ENCODE data around the gene TMEM179.

Gene TMEM179

GRCh38 chr14:104599446-104599845 lies 5.1 kb downstream of the TMEM179 start:
- Histone ChIP-seq H3K4me3 (ENCODE audit: control insufficient read depth in 1 of 7, extremely low read depth in 1 of 7, insufficient read depth in 4 of 7, low read depth in 2 of 7, low read length in 6 of 7) (no peak overlapping the region), H3K27me3 (replicated peaks in 2 of 5; ENCODE audit: control insufficient read depth in 4 of 5, insufficient read depth in 5 of 5, low read length in 4 of 5) (peaks cover 0 to 51% (median 10%) of the 10 kb centered on the region in 5 experiments), H3K4me1 (ENCODE audit: control extremely low read depth in 1 of 4, control insufficient read depth in 4 of 4, insufficient read depth in 4 of 4, low read length in 3 of 4) (peaks cover 0 to 9% (median 3%) of the 10 kb centered on the region in 4 experiments), H3K36me3 (ENCODE audit: control insufficient read depth in 4 of 4, insufficient read depth in 4 of 4, low read length in 3 of 4) (no peaks in the 10 kb centered on the region), H3K9me3 (ENCODE audit: control extremely low read depth in 1 of 5, control insufficient read depth in 4 of 5, insufficient read depth in 2 of 5, low read depth in 1 of 5, low read length in 4 of 5) (no peaks in the 10 kb centered on the region), H3K27ac (ENCODE audit: insufficient read depth in 1 of 2, low read depth in 1 of 2, low read length in 2 of 2, poor library complexity in 1 of 2, severe bottlenecking in 2 of 2) (no peak overlapping the region)
- CTCF ChIA-PET: no interaction called here
- DNase-seq: no peak
- POLR2A ChIA-PET: no interaction called here
- WGBS (ENCODE audit: insufficient coverage): 94% methylated on average over 6 of the region's 7 CpGs

DNA sequence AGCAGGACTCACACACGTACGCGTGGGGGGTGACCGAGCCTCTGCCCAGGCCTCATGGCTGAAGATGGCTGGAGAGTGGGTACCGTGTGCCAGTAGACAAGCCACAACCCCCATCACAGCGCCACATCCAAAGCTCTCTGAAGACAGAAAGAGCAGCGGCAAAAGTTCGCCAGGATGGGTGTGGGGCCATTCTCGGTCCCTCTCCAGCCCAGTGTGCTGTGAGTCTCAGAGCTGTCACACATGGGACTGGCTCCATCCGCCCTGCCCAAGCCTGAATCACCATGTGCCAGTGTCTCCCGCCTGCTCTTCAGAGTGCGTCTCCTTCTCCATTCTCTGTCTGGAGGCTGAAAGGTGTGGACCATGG lies 5.7 kb downstream of the TMEM179 start:
- WGBS (ENCODE audit: insufficient coverage): 90% methylated on average over 12 of the region's 12 CpGs
- no peak for DNase-seq
- ChIA-PET POLR2A (no interaction called here), CTCF (no interaction called here)
- Histone ChIP-seq H3K4me3 (ENCODE audit: control insufficient read depth in 1 of 7, extremely low read depth in 1 of 7, insufficient read depth in 4 of 7, low read depth in 2 of 7, low read length in 6 of 7) (no peak overlapping the region), H3K27ac (ENCODE audit: insufficient read depth in 1 of 2, low read depth in 1 of 2, low read length in 2 of 2, poor library complexity in 1 of 2, severe bottlenecking in 2 of 2) (no peak overlapping the region), H3K4me1 (ENCODE audit: control extremely low read depth in 1 of 4, control insufficient read depth in 4 of 4, insufficient read depth in 4 of 4, low read length in 3 of 4) (peaks cover 0 to 3% (median 0%) of the 10 kb centered on the region in 4 experiments), H3K27me3 (replicated peaks in 2 of 5; ENCODE audit: control insufficient read depth in 4 of 5, insufficient read depth in 5 of 5, low read length in 4 of 5) (peaks cover 0 to 45% (median 10%) of the 10 kb centered on the region in 5 experiments), H3K9me3 (ENCODE audit: control extremely low read depth in 1 of 5, control insufficient read depth in 4 of 5, insufficient read depth in 2 of 5, low read depth in 1 of 5, low read length in 4 of 5) (no peaks in the 10 kb centered on the region), H3K36me3 (ENCODE audit: control insufficient read depth in 4 of 4, insufficient read depth in 4 of 4, low read length in 3 of 4) (no peaks in the 10 kb centered on the region)

DNA sequence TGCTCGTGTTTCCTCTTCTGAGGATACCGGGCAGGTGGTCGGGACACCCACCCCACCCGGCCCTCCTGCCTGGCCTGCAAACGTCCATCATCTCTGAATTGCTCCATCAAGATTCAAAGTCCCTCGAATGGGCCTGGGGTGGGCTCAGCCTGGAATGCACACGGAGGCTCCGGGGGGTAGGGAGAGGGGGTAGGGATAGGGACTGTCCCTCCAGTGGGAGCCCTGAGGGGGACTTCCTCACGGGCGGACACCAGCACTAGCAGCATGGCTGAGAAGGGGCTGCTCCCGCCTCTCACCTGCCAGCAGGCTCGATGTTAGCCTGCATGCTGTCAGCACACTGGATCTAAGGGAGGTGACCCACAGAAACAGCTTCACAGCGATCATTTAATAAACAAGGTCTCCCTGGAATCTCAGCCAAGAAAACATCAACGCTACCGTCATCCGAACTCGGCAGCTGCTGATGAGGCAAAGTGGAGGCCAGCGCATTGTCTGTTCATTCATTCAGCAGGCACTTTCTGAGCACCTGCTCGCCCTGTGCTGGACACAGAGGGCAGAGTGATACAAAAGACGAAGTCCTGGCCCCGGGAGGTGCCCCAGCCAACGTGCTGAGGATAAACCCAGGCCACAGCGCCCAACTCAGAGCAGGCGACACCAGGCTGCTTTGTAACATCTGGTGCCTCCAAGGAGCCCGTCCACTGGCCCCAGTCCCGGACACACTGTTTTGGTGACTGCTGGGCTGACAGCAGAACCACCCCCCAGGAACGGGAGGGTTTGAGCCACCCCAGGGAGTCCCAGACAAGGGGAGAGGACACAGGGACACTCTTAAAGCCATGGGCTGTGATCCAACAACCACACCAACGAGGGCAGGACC lies 6.3 kb downstream of the TMEM179 start:
- Histone ChIP-seq H3K4me1 (ENCODE audit: control extremely low read depth in 1 of 4, control insufficient read depth in 4 of 4, insufficient read depth in 4 of 4, low read length in 3 of 4) (no peaks in the 10 kb centered on the region), H3K27ac (ENCODE audit: insufficient read depth in 1 of 2, low read depth in 1 of 2, low read length in 2 of 2, poor library complexity in 1 of 2, severe bottlenecking in 2 of 2) (no peak overlapping the region), H3K4me3 (ENCODE audit: control insufficient read depth in 1 of 7, extremely low read depth in 1 of 7, insufficient read depth in 4 of 7, low read depth in 2 of 7, low read length in 6 of 7) (no peak overlapping the region), H3K36me3 (ENCODE audit: control insufficient read depth in 4 of 4, insufficient read depth in 4 of 4, low read length in 3 of 4) (no peaks in the 10 kb centered on the region), H3K27me3 (replicated peaks in 2 of 5; ENCODE audit: control insufficient read depth in 4 of 5, insufficient read depth in 5 of 5, low read length in 4 of 5) (peaks cover 0 to 40% (median 7%) of the 10 kb centered on the region in 5 experiments), H3K9me3 (ENCODE audit: control extremely low read depth in 1 of 5, control insufficient read depth in 4 of 5, insufficient read depth in 2 of 5, low read depth in 1 of 5, low read length in 4 of 5) (no peaks in the 10 kb centered on the region)
- ChIA-PET CTCF (no interaction called here), POLR2A (no interaction called here)
- 86% methylated on average over 25 of the region's 28 CpGs for WGBS (ENCODE audit: insufficient coverage)
- no peak for DNase-seq

- DNase-seq: no peak
- POLR2A ChIA-PET: no interaction called here
- Histone ChIP-seq H3K36me3 (ENCODE audit: control insufficient read depth in 4 of 4, insufficient read depth in 4 of 4, low read length in 3 of 4) (no peaks in the 10 kb centered on the region), H3K9me3 (ENCODE audit: control extremely low read depth in 1 of 5, control insufficient read depth in 4 of 5, insufficient read depth in 2 of 5, low read depth in 1 of 5, low read length in 4 of 5) (no peaks in the 10 kb centered on the region), H3K4me3 (ENCODE audit: control insufficient read depth in 1 of 7, extremely low read depth in 1 of 7, insufficient read depth in 4 of 7, low read depth in 2 of 7, low read length in 6 of 7) (no peak overlapping the region), H3K4me1 (ENCODE audit: control extremely low read depth in 1 of 4, control insufficient read depth in 4 of 4, insufficient read depth in 4 of 4, low read length in 3 of 4) (no peaks in the 10 kb centered on the region), H3K27ac (ENCODE audit: insufficient read depth in 1 of 2, low read depth in 1 of 2, low read length in 2 of 2, poor library complexity in 1 of 2, severe bottlenecking in 2 of 2) (no peak overlapping the region), H3K27me3 (replicated peaks in 2 of 5; ENCODE audit: control insufficient read depth in 4 of 5, insufficient read depth in 5 of 5, low read length in 4 of 5) (peaks cover 0 to 33% (median 5%) of the 10 kb centered on the region in 5 experiments)
- CTCF ChIA-PET: no interaction called here
- 80% methylated on average over 11 of the region's 11 CpGs for WGBS (ENCODE audit: insufficient coverage)
Measured at GRCh38 chr14:104597576-104597975, 7.0 kb downstream of the TMEM179 start.

DNA sequence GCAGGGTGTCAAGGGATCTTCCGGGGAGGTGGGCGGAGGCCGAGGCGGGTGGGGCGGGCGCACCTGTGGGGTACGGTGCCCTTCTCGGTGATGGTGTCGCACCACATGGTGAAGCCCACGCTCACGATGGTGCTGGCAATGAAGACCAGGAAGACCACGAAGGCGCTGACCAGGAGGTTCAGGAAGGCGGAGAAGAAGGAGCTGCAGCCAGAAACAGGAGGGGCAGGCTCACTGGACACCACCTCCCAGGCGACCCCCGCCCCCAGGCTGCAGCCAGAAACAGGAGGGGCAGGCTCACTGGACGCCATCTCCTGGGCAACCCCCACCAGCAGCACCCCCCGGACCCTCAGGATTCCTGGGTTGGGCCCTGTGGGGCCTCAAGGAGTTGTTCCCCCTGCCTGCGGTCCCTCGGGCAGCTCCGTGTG lies 7.6 kb downstream of the TMEM179 start:
- H3K27ac ChIP-seq (ENCODE audit: insufficient read depth in 1 of 2, low read depth in 1 of 2, low read length in 2 of 2, poor library complexity in 1 of 2, severe bottlenecking in 2 of 2): no peak overlapping the region
- DNase-seq: no peak
- no peak overlapping the region for H3K4me3 ChIP-seq (ENCODE audit: control insufficient read depth in 1 of 7, extremely low read depth in 1 of 7, insufficient read depth in 4 of 7, low read depth in 2 of 7, low read length in 6 of 7)
- H3K36me3 ChIP-seq (ENCODE audit: control insufficient read depth in 4 of 4, insufficient read depth in 4 of 4, low read length in 3 of 4): no peaks in the 10 kb centered on the region
- CTCF ChIA-PET: no interaction called here
- H3K4me1 ChIP-seq (ENCODE audit: control extremely low read depth in 1 of 4, control insufficient read depth in 4 of 4, insufficient read depth in 4 of 4, low read length in 3 of 4): no peaks in the 10 kb centered on the region
- no peaks in the 10 kb centered on the region for H3K9me3 ChIP-seq (ENCODE audit: control extremely low read depth in 1 of 5, control insufficient read depth in 4 of 5, insufficient read depth in 2 of 5, low read depth in 1 of 5, low read length in 4 of 5)
- WGBS (ENCODE audit: insufficient coverage): 92% methylated on average over 19 of the region's 21 CpGs
- POLR2A ChIA-PET: no interaction called here
- H3K27me3 ChIP-seq (replicated peaks in 2 of 5; ENCODE audit: control insufficient read depth in 4 of 5, insufficient read depth in 5 of 5, low read length in 4 of 5): peaks cover 0 to 32% (median 2%) of the 10 kb centered on the region in 5 experiments

- POLR2A ChIA-PET: no interaction called here
- H3K27ac ChIP-seq (ENCODE audit: insufficient read depth in 1 of 2, low read depth in 1 of 2, low read length in 2 of 2, poor library complexity in 1 of 2, severe bottlenecking in 2 of 2): no peak overlapping the region
- peaks cover 0 to 28% (median 2%) of the 10 kb centered on the region in 5 experiments for H3K27me3 ChIP-seq (replicated peaks in 2 of 5; ENCODE audit: control insufficient read depth in 4 of 5, insufficient read depth in 5 of 5, low read length in 4 of 5)
- DNase-seq: no peak
- no peaks in the 10 kb centered on the region for H3K36me3 ChIP-seq (ENCODE audit: control insufficient read depth in 4 of 4, insufficient read depth in 4 of 4, low read length in 3 of 4)
- no peaks in the 10 kb centered on the region for H3K4me1 ChIP-seq (ENCODE audit: control extremely low read depth in 1 of 4, control insufficient read depth in 4 of 4, insufficient read depth in 4 of 4, low read length in 3 of 4)
- H3K9me3 ChIP-seq (ENCODE audit: control extremely low read depth in 1 of 5, control insufficient read depth in 4 of 5, insufficient read depth in 2 of 5, low read depth in 1 of 5, low read length in 4 of 5): no peaks in the 10 kb centered on the region
- CTCF ChIA-PET: no interaction called here
- 94% methylated on average over 11 of the region's 11 CpGs for whole genome bisulfite sequencing (ENCODE audit: insufficient coverage)
- H3K4me3 ChIP-seq (ENCODE audit: control insufficient read depth in 1 of 7, extremely low read depth in 1 of 7, insufficient read depth in 4 of 7, low read depth in 2 of 7, low read length in 6 of 7): no peak overlapping the region
Measured at GRCh38 chr14:104596451-104596918, 8.1 kb downstream of the TMEM179 start.

DNA sequence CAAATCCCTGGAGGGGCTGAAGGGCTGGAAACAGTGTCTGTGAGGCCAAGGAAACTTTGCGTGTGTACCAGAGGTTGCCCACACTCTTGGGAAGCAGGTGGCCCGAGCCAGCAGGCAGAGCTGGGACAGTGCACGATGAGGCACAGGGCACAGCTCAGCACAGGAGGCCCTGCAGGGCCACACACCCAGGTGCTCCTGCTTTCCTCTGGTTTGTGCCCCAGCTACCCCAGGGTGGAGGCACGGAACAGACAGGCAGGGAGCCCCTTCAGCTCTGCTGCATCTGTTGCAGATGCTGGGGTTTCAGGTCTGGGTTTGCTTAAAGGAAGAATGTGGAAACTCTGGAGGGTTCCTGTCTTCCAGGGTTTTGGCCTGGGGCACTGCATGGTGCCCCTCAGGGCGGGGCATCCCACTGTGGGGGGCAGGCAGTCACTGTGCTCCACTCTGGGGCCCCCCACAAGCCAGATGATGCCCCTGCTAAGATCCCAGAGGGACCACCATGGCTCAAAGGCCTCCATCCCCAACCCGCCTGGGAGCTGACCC lies 8.6 kb downstream of the TMEM179 start:
- Histone ChIP-seq H3K36me3 (ENCODE audit: control insufficient read depth in 4 of 4, insufficient read depth in 4 of 4, low read length in 3 of 4) (no peaks in the 10 kb centered on the region), H3K9me3 (ENCODE audit: control extremely low read depth in 1 of 5, control insufficient read depth in 4 of 5, insufficient read depth in 2 of 5, low read depth in 1 of 5, low read length in 4 of 5) (no peaks in the 10 kb centered on the region), H3K27me3 (replicated peaks in 2 of 5; ENCODE audit: control insufficient read depth in 4 of 5, insufficient read depth in 5 of 5, low read length in 4 of 5) (peaks cover 0 to 24% (median 2%) of the 10 kb centered on the region in 5 experiments), H3K4me3 (ENCODE audit: control insufficient read depth in 1 of 7, extremely low read depth in 1 of 7, insufficient read depth in 4 of 7, low read depth in 2 of 7, low read length in 6 of 7) (no peak overlapping the region), H3K27ac (ENCODE audit: insufficient read depth in 1 of 2, low read depth in 1 of 2, low read length in 2 of 2, poor library complexity in 1 of 2, severe bottlenecking in 2 of 2) (no peak overlapping the region), H3K4me1 (ENCODE audit: control extremely low read depth in 1 of 4, control insufficient read depth in 4 of 4, insufficient read depth in 4 of 4, low read length in 3 of 4) (no peaks in the 10 kb centered on the region)
- ChIA-PET CTCF (no interaction called here), POLR2A (no interaction called here)
- 89% methylated on average over 6 of the region's 6 CpGs for WGBS (ENCODE audit: insufficient coverage)
- no peak for DNase-seq
